Nucleus accumbens (tissue), 56 donors: ENCODE measurements around the gene LRPPRC.

Source experiments
- DNase-seq, 56 donors: peaks; one replicate each; lab custom pipeline; 2025; lab: John Stamatoyannopoulos, UW

Gene LRPPRC

GRCh38 chr2:43837033-43837432, 158.8 kb downstream of the LRPPRC start:
- DNase-seq: no peak
